Sigmoid colon (tissue), 7 donors: ENCODE data around the gene TMEM238L. TPM values are rescaled to one million over a fixed set of nuclear protein-coding genes. Genes with fewer than 3 reads are reported as not detected.
A peak's percentile ranks its signal among the peaks of the same experiment; 100 is the strongest.

Source experiments
- DNase-seq: peaks from one replicate; pipeline ENCODE4 v3.0.0-alpha.2; 2019
- H3K27ac ChIP-seq, 4 donors: fragments of 200-600 bp; sonication (generic); one replicate each; pipeline ENCODE4 v1.5.1; 2016 to 2019; ENCODE audit warnings: mild to moderate bottlenecking in 1 of 4
- H3K27me3 ChIP-seq, 3 donors: fragments of 200-600 bp; sonication (generic); one replicate each; pipeline ENCODE4 v1.5.1; 2019; ENCODE audit warnings: mild to moderate bottlenecking in 1 of 3
- H3K36me3 ChIP-seq, 4 donors: fragments of 200-600 bp; sonication (generic); one replicate each; pipeline ENCODE4 v1.5.1; 2016 to 2019
- H3K4me1 ChIP-seq, 4 donors: fragments of 200-600 bp; sonication (generic); one replicate each; pipeline ENCODE4 v1.5.1; 2017 to 2019
- H3K4me3 ChIP-seq, 4 donors: fragments of 200-600 bp; sonication (generic); one replicate each; pipeline ENCODE4 v1.5.1; 2017 to 2019; ENCODE audit warnings: mild to moderate bottlenecking in 2 of 4, moderate library complexity in 1 of 4
- H3K9me3 ChIP-seq, 4 donors: fragments of 200-600 bp in 3 of 4; sonication (generic) in 3 of 4; one replicate each; pipeline versions ENCODE4 v1.5.1 to v1.6.1; 2013 to 2019
- CTCF ChIP-seq, 4 experiments: fragments of 450-650 bp in 3 of 4; fragments of 200-600 bp in 1 of 4; IDR thresholded peaks; one replicate each; pipeline ENCODE4 v1.5.1; 2016 to 2019; ENCODE audit warnings: antibody characterized with exemption in 4 of 4, mild to moderate bottlenecking in 3 of 4, moderate library complexity in 2 of 4
- EP300 ChIP-seq, 4 donors: sonication (generic); formaldehyde crosslinking; IDR thresholded peaks; one replicate each; pipeline ENCODE4 v1.6.1; 2017; ENCODE audit warnings: antibody characterized with exemption in 4 of 4
- POLR2A ChIP-seq, 2 donors: fragments of 450-650 bp; IDR thresholded peaks; one replicate each; pipeline ENCODE4 v1.6.1; 2016; ENCODE audit warnings: antibody characterized with exemption in 2 of 2, mild to moderate bottlenecking in 2 of 2, moderate library complexity in 2 of 2
- POLR2AphosphoS5 ChIP-seq, 4 donors: sonication (generic); formaldehyde crosslinking; IDR thresholded peaks; one replicate each; pipeline ENCODE4 v1.6.1; 2017; ENCODE audit warnings: antibody characterized with exemption in 4 of 4
- whole genome bisulfite sequencing, 2 donors: extraction: QIAGEN DNeasy Blood & Tissue Kit; methylation state at CpG; one replicate each; pipeline ENCODE4 v1.1.7; 2013; 5-methylcytosine and 5-hydroxymethylcytosine counted together
- intact Hi-C: fragments of 100-400 bp; cut with DNase I; formaldehyde crosslinking; loops from one replicate; pipeline ENCODE4 v1.15.1; 2023
- polyA plus RNA-seq, 3 donors: library from polyadenylated mRNA; stranded (reverse); fragments of 200-250 nt; gene quantifications; one replicate each; pipeline ENCODE4 v1.2.3, GENCODE V29; 2013
- total RNA-seq, 4 donors: library from RNA; depleted of rRNA; stranded (reverse); fragments of >200 nt; gene quantifications; one replicate each; pipeline ENCODE4 v1.1.0, GENCODE V29; 2016
- donor health status: healthy with polysubstance abuse.
- donor health status: Bipolar disorder and iron deficiency.
- donor health status: healthy.

The TMEM238L gene
- total and polyA plus RNA-seq, 7 donors = 43.2 to 130 (median 97.8) TPM; not detected in 4

DNA sequence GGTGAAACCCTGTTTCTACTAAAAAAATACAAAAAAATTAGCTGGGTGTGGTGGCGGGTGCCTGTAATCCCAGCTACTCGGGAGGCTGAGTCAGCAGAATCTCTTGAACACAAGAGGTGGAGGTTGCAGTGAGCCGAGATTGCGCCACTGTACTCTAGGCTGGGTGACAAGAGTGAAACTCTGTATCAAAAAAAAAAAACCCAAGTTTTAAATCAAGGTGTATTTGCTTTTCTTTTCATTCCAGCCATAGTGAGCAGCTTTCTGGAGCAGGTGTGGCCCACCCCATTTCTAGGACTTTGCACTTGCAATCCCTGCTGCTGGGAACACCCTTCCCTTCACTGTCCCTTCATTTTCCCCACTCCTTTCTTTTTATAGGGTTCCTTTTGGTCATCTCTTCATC lies 28.8 kb downstream of the TMEM238L start:
- no peak overlapping the region for H3K4me3 ChIP-seq
- no peak overlapping the region for H3K27ac ChIP-seq
- 43 to 89% methylated on average over 4 of the region's 4 CpGs for WGBS, 2 donors

GRCh38 chr17:10773391-10773790 lies 30.5 kb downstream of the TMEM238L start:
- H3K36me3 ChIP-seq = no peaks in the 10 kb centered on the region
- no peak for TF ChIP-seq POLR2A (IDR thresholded peaks at IDR 0.05)
- no peak for TF ChIP-seq EP300 (IDR thresholded peaks at IDR 0.05)
- no peak for TF ChIP-seq POLR2AphosphoS5 (IDR thresholded peaks at IDR 0.05)
- no peak for TF ChIP-seq CTCF (IDR thresholded peaks at IDR 0.05)
- peak; percentile 4 for DNase-seq
- H3K27ac ChIP-seq = no peak overlapping the region
- intact Hi-C loops = no loop called here
- no peaks in the 10 kb centered on the region for H3K27me3 ChIP-seq
- WGBS, 2 donors = 77 to 89% methylated on average over 2 of the region's 2 CpGs
- H3K9me3 ChIP-seq = peaks cover 0 to 4% (median 0%) of the 10 kb centered on the region in 4 donors
- H3K4me1 ChIP-seq = no peaks in the 10 kb centered on the region
- H3K4me3 ChIP-seq = no peak overlapping the region

More for the DNA sequence above, 28.8 kb downstream of the TMEM238L start:
- Histone ChIP-seq H3K4me1 (no peaks in the 10 kb centered on the region), H3K27me3 (no peaks in the 10 kb centered on the region), H3K9me3 (peaks cover 0 to 4% (median 0%) of the 10 kb centered on the region in 4 donors), H3K36me3 (no peaks in the 10 kb centered on the region)
- peak; percentile 41 for DNase-seq
- intact Hi-C loops = no loop called here
- TF ChIP-seq CTCF (IDR thresholded peaks at IDR 0.05) (no peak), POLR2A (IDR thresholded peaks at IDR 0.05) (no peak), POLR2AphosphoS5 (IDR thresholded peaks at IDR 0.05) (no peak)

- Histone ChIP-seq H3K9me3 (peaks cover 0 to 4% (median 0%) of the 10 kb centered on the region in 4 donors), H3K27ac (no peak overlapping the region)
- 27 to 43% methylated on average over 9 of the region's 9 CpGs for WGBS, 2 donors
Measured at GRCh38 chr17:10772425-10773380, 31.2 kb downstream of the TMEM238L start.

GRCh38 chr17:10771148-10771547 lies 32.8 kb downstream of the TMEM238L start:
- no peak for DNase-seq
- intact Hi-C loops = no loop called here
- H3K27ac ChIP-seq = no peak overlapping the region
- H3K27me3 ChIP-seq = no peaks in the 10 kb centered on the region
- peaks cover 0 to 11% (median 0%) of the 10 kb centered on the region in 4 donors for H3K36me3 ChIP-seq
- H3K9me3 ChIP-seq = peaks cover 0 to 4% (median 0%) of the 10 kb centered on the region in 4 donors
- TF ChIP-seq POLR2AphosphoS5 (IDR thresholded peaks at IDR 0.05) (no peak), EP300 (IDR thresholded peaks at IDR 0.05) (no peak), CTCF (IDR thresholded peaks at IDR 0.05) (no peak), POLR2A (IDR thresholded peaks at IDR 0.05) (no peak)
- no peak overlapping the region for H3K4me3 ChIP-seq
- WGBS, 2 donors = 68 to 78% methylated on average over 2 of the region's 2 CpGs
- no peaks in the 10 kb centered on the region for H3K4me1 ChIP-seq

More at GRCh38 chr17:10772425-10773380, 31.2 kb downstream of the TMEM238L start:
- peak; percentile 27 for DNase-seq
- no peak for TF ChIP-seq POLR2AphosphoS5 (IDR thresholded peaks at IDR 0.05)
- peak in 2 of 4 experiments; percentile 10 to 45 for TF ChIP-seq CTCF (IDR thresholded peaks at IDR 0.05)
- peaks cover 0 to 3% (median 0%) of the 10 kb centered on the region in 4 donors for H3K36me3 ChIP-seq
- no peaks in the 10 kb centered on the region for H3K4me1 ChIP-seq
- no peak overlapping the region for H3K4me3 ChIP-seq
- intact Hi-C loops = no loop called here
- H3K27me3 ChIP-seq = no peaks in the 10 kb centered on the region
